Stimulated activated CD8-positive, alpha-beta memory T cell treated with anti-CD3 and anti-CD28 coated beads, Interleukin-7, amount 100 ng/mL, for 24 hours (primary cell): Measurements from ENCODE around the gene CFAP107.
"Not testable (repeated sequence)": the region's sequence is repeated elsewhere in the genome, so short reads cannot be mapped to it uniquely, and the experiment has no call there.

Experiments used
- DNase-seq: peaks from one replicate; pipeline ENCODE4 v3.0.0-alpha.2; 2020; ENCODE audit warnings: low read depth

The CFAP107 gene, protein sequence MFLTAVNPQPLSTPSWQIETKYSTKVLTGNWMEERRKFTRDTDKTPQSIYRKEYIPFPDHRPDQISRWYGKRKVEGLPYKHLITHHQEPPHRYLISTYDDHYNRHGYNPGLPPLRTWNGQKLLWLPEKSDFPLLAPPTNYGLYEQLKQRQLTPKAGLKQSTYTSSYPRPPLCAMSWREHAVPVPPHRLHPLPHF

DNA sequence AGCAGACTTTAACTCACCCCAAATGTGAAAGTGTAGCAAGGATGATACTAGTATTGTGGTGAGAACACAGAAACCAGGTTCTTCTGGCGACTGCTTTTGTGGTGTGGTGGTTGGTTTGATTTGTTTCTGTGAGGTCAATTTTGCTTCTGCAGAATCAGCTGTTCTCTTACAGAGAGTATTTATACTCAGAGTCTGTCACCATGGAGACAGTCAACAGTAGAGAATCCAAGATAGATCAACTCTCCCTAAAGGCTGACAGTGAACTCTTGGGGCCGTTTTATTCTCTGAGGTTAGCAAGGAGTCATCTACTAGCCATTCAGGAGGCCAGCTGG lies at the start of gene CFAP107:
Gene CFAP107, plus strand, starts transcription at position 209 of the 332 bp plus-strand sequence. CDS start 231 bp downstream, outside the sequence.
- no peak for DNase-seq

DNA sequence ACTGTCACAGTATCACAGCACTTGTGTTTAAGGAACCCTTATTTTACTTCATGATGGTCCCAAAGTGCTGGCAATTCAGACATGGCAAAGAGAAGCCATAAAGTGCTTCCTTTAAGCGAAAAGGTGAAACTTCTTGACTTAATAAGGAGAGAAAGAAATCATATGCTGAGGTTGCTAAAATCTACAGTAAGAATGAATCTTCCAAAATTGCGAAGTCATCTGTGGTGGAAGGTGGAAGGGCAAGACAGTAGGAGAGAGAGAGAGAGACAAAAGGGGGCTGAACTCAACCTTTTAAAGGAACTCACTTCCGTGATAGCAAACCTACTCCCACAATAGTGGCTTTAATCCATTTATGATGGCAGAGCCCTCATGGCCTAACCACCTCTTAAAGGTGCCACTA lies 49.3 kb upstream of the CFAP107 start:
- no peak for DNase-seq

DNA sequence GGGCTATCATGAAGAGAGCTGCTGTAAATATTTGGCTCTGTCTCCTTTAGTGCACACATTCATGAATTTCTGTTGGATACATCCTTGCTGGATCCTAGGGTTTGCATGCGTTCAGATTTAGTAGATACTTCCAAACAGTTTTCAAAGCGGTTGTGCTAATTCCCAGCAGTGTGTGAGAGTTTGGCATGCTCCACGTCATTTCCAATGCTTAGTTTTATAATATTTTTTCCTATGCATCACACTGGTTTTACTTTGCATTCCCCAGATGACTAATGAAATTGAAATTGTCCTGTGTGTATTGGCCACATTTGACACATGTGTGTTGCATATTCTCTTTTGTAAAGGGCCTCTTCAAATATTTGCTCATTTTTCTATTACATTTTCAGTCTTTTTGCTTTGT lies 48.6 kb upstream of the CFAP107 start:
- DNase-seq: no peak

DNA sequence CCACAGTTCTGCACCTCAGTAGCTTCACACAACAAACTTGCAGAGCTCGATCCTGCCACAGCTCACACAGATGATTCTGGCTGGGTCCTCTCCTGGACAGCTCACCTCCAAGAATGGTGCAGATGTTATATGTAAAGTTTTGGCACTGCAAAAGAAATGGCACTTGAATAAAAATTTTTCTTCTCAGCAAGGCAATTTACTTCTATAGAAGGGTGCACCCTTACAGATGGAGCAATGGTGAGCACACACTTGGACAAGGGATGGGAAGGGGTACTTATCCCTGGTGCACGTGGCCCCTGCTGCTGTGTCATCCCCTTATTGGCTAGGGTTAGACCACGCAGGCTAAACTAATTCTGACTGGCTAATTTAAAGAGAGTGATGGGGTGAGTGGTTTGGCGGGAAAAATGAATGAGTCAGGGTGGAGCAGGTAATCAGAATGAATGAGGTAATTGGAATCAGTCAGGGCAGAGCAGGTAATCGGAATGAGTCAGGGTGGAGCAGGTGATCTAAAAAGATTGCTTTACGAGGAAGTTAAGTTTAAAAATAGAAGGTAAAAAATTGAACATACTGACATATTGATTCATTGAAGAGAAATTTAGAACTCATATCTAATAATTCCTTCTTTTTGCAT lies 42.1 kb upstream of the CFAP107 start:
- no peak for DNase-seq

DNA sequence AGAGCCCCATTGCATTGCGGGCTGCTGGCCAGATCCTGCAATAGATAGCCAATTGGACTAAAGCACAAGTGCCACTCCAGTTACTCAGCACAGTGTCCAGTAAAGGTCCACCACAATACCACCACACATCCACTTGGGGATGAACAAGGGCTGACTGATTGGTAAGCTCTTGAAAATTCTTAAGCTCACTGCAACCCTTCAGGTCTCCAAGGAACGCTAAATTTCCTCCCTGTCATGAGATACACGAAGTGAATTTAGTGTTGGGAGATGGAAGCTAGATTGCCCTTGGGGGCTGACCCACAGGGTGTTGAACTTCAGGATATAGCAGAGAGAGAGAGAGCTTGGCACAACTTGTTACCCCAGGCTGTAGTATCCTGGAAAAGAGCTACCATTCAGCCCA lies 39.9 kb upstream of the CFAP107 start:
- DNase-seq: no peak

DNA sequence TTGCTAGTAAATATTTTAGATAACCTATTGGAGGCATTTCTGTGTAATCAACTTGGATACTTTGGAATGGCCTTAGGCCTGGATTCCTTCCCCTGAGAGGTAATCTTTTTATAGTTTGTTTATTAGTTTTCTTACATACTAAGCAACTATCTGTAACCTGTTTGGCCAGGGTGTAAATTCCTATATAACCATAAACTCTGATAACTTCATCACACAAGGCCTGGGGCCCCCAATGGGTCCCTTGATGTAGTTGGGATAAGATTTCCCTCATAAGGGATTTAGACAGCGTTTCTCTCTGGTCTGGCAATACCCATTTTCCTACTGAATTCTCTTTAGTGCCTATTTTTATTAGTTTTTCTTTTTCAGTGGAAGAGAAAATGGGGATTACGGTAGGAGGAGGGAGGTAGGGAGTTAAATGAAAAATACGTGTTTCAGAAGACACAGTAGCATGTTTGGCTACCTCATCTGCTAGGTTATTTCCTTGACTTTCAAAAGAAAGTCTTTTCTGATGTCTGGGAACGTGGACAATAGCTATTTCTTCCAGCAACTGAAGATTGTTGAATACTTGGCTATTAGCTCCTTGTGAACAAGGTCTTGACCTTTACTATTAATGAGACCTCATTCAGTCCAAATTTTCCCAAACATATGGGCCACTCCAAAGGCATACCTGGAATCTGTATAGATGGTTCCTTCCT lies 37.5 kb upstream of the CFAP107 start:
- no peak for DNase-seq

DNA sequence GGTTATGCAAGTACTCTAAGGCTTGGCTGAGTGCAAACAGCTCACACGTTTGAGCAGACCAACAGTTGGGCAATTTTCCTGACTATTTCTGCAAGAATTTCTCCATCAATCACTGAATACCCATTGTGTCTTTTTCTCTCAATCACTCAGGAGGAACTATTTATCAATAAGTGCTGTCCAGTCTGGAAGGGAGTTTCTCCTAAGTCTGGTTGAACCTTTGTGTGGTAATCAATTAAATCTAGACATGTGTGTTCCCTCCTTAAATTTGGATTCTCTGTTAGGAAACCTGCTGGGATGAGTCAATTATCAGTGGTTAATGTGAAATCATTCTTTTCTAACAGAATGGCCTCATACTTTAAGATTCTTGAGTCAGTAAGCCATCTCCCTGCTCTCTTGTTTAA lies 36.9 kb upstream of the CFAP107 start:
- DNase-seq: no peak

DNA sequence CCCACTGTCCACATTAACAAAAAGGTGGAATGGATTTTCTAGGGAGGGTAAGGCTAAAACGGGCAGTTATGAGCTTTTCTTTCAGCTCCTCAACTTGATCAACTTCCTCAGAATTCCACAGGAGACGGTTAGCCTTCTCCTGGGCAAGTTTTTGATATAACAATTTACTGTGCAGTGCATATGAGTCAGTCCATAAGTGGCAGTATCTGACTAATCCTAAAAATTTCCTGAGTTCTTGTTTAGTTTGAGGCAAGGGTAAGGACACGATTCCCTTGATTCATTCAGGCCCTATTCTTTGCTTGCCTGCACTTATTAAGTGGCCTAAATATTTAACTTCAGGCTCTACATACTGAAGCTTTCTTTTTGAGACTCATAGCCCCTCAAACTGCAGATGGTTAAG lies 36.3 kb upstream of the CFAP107 start:
- no peak for DNase-seq

DNA sequence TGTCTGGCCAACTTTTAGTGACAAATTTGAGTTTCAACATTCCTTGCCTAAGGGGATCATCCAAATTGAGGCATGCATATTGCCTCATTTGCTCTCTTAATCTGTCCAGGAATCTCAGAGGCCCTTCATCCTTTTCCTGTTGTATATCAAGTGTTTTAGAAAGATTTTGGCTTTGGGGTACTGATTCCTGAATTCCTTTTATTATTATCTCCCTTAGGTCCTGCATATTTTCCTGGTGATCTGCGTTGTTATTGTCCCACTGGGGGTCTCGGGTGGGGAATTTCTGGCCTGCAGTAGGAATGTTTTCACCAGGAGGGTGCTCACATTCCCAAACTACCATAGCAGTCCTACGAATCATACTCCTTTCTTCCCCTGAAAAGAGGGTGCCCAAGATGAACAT lies 34.5 kb upstream of the CFAP107 start:
- DNase-seq: no peak

DNA sequence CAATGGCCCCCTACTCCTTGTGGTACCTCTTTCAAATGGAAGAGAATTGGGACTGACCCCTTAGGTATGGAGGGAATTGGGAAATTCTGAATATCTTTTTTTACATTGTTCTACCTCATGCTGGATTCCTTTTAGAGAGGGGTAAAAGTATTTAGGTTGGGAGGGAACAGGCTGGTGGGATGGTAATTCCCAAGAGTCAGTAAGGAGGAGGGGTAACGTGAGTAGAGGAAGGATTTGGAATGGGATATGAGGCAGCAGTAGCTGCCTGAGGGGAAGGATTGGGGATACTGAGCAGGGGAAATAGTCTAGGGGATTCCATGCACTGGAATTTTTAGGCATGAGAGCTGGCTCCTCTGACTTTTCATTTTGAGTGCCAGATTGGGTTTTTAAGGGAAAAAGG lies 33.9 kb upstream of the CFAP107 start:
- DNase-seq: no peak

DNA sequence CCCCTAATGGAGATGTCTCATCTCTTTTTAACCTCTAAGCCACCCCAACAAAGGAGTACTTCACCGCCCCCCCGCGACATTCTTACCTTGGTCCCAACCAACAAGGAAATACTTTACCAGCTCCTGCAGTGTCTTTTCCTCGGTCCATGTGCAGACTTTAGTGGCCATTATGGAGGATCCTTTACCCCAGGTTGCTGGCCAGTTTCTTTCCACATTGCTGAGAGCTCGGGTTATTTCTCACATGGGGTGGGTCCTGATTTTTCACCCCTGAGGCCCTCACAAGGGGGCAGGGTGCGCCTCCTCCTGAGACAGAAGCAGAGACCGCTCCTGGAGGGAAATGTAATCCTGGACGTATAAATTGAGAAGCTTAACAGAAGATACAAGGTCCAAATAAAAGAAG lies 33.1 kb upstream of the CFAP107 start:
- DNase-seq: no peak

DNA sequence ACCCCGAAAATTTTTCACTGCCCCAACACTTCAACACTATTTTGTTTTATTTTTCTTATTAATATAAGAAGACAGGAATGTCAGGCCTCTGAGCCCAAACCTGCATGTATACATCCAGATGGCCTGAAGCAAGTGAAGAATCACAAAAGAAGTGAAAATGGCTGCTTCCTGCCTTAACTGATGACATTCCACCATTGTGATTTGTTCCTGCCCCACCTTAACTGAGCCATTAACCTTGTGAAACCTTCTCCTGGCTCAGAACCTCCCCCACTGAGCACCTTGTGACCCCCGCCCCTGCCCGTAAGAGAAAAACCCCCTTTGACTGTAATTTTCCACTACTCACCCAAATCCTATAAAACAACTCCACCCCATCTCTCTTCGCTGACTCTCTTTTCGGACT lies 32.3 kb upstream of the CFAP107 start:
- DNase-seq: not testable (repeated sequence)

DNA sequence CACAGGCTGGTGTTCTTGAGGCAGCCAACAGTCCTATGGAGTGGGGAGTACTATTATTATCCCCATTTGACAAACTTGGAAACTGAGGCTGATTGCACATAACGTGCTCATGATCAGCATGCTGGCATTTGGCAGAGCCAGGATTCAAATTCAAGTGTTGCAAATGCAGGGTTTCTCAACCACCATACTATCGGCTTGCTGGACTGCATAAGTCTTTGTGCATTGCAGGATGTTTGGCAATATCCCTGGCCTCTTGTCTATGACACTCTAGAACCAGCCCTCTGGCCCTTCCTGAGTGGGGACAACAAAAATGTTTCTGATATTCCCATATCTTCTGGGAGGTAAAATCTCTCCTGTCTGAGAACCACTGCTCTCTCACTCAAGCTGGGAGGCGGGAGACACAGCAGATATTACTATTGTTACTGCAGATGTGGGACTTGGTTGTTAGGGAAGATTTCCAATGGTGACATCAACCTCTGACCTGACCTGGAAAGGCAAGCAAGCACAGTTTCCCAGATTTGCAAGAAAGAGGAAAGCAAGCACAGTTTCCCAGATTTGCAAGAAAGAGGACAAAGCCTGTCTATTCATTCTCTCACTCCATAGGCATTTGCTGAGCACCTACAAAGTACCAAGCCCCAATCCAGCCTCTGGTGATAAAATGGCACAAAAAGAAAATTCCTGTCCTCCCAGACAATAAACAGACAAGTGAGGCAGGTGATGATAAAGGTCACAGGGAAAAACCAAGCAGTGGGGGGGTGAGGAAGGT lies 31.1 kb upstream of the CFAP107 start:
- no peak for DNase-seq

DNA sequence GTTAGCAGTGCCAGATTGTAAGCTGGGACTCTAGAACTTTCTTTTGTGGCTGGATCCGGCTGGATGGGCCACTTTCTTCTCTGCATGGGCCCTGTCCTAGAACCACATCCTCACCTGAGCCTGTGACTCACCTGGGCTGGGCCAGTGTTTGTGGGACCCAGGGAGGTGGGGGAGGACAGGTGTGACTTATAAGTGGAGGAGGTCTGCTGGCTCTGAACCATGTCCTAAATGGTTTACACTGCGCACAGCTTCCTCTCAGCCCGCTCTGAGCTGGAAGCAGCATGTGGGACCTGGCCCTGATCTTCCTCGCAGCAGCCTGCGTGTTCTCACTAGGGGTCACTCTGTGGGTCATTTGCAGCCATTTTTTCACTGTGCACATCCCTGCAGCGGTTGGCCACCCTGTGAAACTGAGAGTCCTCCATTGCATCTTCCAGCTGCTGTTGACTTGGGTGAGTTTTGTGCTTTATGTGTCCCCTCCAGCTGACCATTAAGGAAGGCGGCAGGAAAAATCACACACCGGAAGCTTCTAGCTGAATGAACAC lies 30.0 kb upstream of the CFAP107 start, which contains the start of gene AADACL3:
Gene AADACL3, plus strand, starts transcription at position 215 of the 542 bp plus-strand sequence. Its CDS starts 67 bp downstream, at position 282.
- no peak for DNase-seq

DNA sequence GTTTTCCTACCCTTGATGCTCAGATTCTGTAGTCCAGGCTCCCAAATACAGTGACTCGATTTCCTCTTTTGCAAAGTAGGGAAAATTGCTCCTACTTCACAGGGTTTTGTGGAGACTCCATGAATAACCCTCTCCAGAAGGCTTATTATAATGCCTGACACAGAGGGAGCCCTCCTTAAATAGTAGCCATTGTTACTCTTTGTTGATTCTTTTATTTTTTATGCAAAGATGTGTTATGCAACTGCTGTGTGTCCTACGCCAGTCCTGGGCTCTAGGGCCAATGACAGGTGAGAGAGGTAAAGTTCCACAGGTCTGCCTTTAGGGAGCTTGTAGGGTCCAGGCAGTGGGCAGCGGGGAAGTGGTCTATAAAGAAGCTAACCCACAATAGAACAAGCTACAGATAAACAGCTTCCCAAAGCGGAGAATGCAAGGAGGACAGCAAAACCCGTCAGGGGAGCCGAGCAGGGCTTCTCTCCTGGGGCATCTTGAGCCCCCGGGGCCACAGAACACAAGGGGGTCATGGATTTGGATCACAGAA lies 28.6 kb upstream of the CFAP107 start:
- no peak for DNase-seq

DNA sequence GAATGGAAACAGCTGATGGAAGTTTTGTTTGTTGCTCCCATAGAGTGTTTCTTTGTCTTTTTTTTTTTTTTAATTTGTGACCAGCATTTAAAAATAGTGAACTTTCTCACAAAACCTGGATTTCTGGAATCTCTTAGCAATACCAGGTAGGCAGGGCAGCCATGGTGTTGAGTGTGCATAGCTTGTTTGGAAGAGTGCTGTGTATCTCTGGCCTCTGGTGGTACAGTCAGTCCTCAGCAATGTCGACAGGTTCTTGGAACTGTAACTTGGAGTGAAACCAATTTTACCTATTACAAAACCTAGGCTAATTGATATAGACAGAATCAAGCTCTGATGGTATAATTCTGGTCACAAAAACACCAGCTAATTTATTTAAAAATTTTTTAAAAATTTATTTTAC lies 23.4 kb upstream of the CFAP107 start:
- no peak for DNase-seq

DNA sequence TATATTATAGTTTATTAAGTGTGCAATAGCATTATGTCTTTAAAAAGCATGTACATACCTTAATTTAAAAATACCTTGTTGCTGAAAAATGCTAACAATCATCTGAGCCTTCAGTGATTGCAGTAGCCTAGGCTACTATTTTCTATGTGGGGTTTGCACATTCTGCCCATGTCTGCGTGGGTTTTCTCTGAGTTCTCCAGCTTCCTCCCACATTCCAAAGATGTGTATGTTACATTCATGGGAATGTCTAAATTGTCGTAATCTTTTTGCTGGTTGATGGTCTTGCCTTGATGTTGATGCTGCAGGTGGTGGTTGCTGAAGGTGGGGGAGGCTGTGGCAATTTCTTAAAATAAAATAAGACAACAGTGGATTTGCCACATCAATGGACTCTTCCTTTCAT lies 17.6 kb upstream of the CFAP107 start:
- no peak for DNase-seq

DNA sequence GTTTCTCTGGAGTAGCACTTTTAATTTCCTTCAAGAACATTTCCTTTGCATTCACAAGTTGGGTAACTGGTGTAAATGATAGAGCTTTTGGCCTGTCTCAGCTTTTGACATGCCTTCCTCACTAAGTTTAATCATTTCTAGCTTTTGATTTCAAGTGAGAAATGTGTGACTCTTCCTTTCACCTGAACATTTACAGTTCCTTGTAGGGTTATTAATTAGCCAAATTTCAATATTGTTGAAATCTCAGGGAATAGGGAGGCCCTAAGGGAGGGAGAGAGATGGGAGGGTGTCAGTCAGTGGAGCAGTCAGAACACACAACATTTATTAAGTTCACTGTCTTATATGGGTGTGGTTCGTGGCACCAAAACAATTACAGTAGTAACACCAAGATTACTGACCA lies 15.8 kb upstream of the CFAP107 start:
- no peak for DNase-seq

DNA sequence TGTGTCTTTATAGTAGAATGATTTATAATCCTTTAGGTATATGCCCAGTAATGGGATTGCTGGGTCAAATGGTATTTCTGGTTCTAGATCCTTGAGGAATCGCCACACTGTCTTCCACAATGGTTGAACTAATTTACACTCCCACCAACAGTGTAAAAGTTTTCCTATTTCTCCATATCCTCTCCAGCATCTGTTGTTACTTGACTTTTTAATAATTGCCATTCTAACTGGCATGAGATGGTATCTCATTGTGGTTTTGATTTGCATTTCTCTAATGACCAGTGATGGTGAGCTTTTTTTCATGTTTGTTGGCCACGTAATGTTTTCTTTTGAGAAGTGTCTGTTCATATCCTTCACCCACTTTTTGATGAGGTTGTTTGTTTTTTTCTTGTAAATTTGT lies 14.9 kb upstream of the CFAP107 start:
- DNase-seq: not testable (repeated sequence)

DNA sequence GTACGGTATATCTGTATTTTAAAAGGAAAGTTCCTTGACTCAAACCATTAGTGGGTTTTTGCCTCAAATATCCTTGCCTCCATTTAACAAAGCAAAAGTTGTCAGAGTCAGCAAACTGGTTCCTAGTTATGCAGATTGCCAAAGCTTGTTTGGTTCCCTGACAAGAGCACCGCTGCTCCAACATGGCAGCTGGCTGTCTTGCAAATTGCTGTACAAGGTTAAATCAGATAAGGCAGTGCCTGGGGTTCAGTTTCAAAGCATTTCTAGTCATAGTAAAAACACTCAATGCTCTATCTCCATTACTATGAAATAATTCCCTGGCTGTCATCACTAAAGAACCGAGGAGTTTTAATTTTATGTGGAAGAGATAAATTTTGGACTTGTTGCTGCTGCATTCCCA lies 11.3 kb upstream of the CFAP107 start:
- no peak for DNase-seq

DNA sequence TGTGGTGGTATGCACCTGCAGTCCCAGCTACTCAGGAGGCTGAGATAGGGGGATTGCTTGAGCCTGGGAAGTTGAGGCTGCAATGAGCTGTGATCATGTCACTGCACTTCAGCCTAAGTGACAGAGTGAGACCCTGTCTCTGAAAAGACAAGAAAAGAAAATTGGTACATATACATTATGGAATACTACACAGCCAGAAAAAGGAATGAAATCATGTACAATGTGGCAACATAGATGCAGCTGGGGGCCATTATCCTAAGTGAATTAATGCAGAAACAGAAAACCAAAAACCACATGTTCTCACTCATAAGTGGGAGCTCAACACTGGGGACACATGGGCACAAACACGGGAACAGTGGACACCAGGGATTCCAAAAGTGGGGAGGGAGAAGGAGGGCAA lies 7.1 kb upstream of the CFAP107 start:
- DNase-seq: no peak

DNA sequence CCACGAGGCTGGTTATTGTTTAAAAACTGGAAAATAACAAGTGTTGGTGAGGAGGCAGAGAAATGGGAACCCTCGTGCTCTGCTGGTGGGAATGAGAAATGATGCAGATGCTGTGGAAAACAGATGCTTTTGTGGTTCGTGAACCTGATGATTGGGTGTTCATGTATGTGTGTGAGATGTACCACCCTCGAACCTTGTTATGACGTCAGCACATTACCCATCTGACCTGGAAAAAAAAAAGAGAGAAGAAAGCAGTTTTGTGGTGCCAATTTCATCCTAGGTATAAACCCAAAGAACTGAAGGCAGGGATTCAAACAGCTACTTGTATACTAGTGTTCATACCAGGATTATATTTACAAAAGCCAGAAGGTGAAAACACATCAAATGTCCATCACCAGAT lies 6.4 kb upstream of the CFAP107 start:
- no peak for DNase-seq
